SK-N-SH treated with all-trans-retinoic acid at 6 μM for 48 hours (cell line): ENCODE results near the gene ZNF488.

ENCODE experiments used
- ATAC-seq: fragments of 200-7000 bp; cut with Tn5 transposase; 3 replicates; pipeline ENCODE4 v1.9.1; 2020; ENCODE audit warnings: mild to moderate bottlenecking, moderate library complexity
- ARNTL ChIP-seq: fragments of 450-650 bp; formaldehyde crosslinking; IDR thresholded peaks from 2 replicates; pipeline ENCODE4 v1.5.0; 2020; ENCODE audit warnings: low read depth, mild to moderate bottlenecking, moderate library complexity, borderline replicate concordance
- BACH2 ChIP-seq: fragments of 250-450 bp; sonication (Bioruptor Pico); IDR thresholded peaks from 2 replicates; pipeline ENCODE4 v1.9.0; 2021; ENCODE audit warnings: mild to moderate bottlenecking, borderline replicate concordance
- CREB5 ChIP-seq: fragments of 250-450 bp; sonication (Bioruptor Pico); IDR thresholded peaks from 2 replicates; pipeline ENCODE4 v1.5.1; 2020; ENCODE audit warnings: low read depth, mild to moderate bottlenecking, moderate library complexity
- CSRNP3 ChIP-seq: fragments of 250-450 bp; sonication (Bioruptor Pico); IDR thresholded peaks from 2 replicates; pipeline ENCODE4 v1.5.1; 2021; ENCODE audit warnings: mild to moderate bottlenecking, moderate library complexity
- ESRRG ChIP-seq: fragments of 250-450 bp; sonication (Bioruptor Pico); IDR thresholded peaks from 2 replicates; pipeline ENCODE4 v1.6.1; 2021; ENCODE audit warnings: mild to moderate bottlenecking
- GLIS3 ChIP-seq: fragments of 250-450 bp; sonication (Bioruptor Pico); IDR thresholded peaks from 2 replicates; pipeline ENCODE4 v1.5.0; 2020; ENCODE audit warnings: mild to moderate bottlenecking, moderate library complexity
- ISL1 ChIP-seq: fragments of 250-450 bp; sonication (Bioruptor Pico); IDR thresholded peaks from 2 replicates; pipeline ENCODE4 v2.1.2; 2022; ENCODE audit warnings: mild to moderate bottlenecking, moderate library complexity
- OSR1 ChIP-seq: fragments of 250-450 bp; sonication (Bioruptor Pico); IDR thresholded peaks from 2 replicates; pipeline ENCODE4 v1.8.0; 2022; ENCODE audit warnings: moderate library complexity, mild to moderate bottlenecking, inconsistent platforms
- PATZ1 ChIP-seq: fragments of 250-450 bp; sonication (Bioruptor Pico); IDR thresholded peaks from 2 replicates; pipeline ENCODE4 v1.8.0; 2020; ENCODE audit warnings: mild to moderate bottlenecking, moderate library complexity, borderline replicate concordance
- PPARA ChIP-seq: fragments of 250-450 bp; sonication (Bioruptor Pico); IDR thresholded peaks from 2 replicates; pipeline ENCODE4 v1.5.0; 2020; ENCODE audit warnings: mild to moderate bottlenecking, borderline replicate concordance
- RARB ChIP-seq: fragments of 250-450 bp; sonication (Bioruptor Pico); IDR thresholded peaks from 2 replicates; pipeline ENCODE4 v1.8.0; 2021; ENCODE audit warnings: mild to moderate bottlenecking, moderate library complexity
- TCF4 ChIP-seq: fragments of 250-450 bp; sonication (Bioruptor Pico); IDR thresholded peaks from 2 replicates; pipeline ENCODE4 v1.8.0; 2021; ENCODE audit warnings: mild to moderate bottlenecking, moderate library complexity, borderline replicate concordance
- TOX ChIP-seq: fragments of 250-450 bp; sonication (Bioruptor Pico); IDR thresholded peaks from 2 replicates; pipeline ENCODE4 v1.8.0; 2021; ENCODE audit warnings: mild to moderate bottlenecking, moderate library complexity, borderline replicate concordance
- TSHZ2 ChIP-seq: fragments of 250-450 bp; sonication (Bioruptor Pico); IDR thresholded peaks from 2 replicates; pipeline ENCODE4 v1.5.0; 2020; ENCODE audit warnings: mild to moderate bottlenecking, moderate library complexity
- ZC3H10 ChIP-seq: fragments of 250-450 bp; sonication (Bioruptor Pico); IDR thresholded peaks from 2 replicates; pipeline ENCODE4 v1.5.1; 2021; ENCODE audit warnings: mild to moderate bottlenecking, moderate library complexity
- ZFP3 ChIP-seq: fragments of 250-450 bp; sonication (Bioruptor Pico); IDR thresholded peaks from 2 replicates; pipeline ENCODE4 v1.5.0; 2020; ENCODE audit warnings: mild to moderate bottlenecking, moderate library complexity
- ZFP30 ChIP-seq: fragments of 450-650 bp; formaldehyde crosslinking; IDR thresholded peaks from 2 replicates; pipeline ENCODE4 v1.5.0; 2022; ENCODE audit warnings: mild to moderate bottlenecking, moderate library complexity
- ZNF565 ChIP-seq: fragments of 450-650 bp; formaldehyde crosslinking; conservative IDR thresholded peaks from 2 replicates; pipeline ENCODE4 v1.5.0; 2020; ENCODE audit warnings: low read depth, mild to moderate bottlenecking, moderate library complexity
- ZNF8 ChIP-seq: fragments of 450-650 bp; formaldehyde crosslinking; IDR thresholded peaks from 2 replicates; pipeline ENCODE4 v1.5.0; 2020; ENCODE audit warnings: mild to moderate bottlenecking, moderate library complexity

Gene ZNF488

GRCh38 chr10:47323087-47323486, 61.0 kb downstream of the ZNF488 start:
- no peak for ATAC-seq
- TF ChIP-seq GLIS3 (CRISPR knock-in tag) (no peak), ZFP30 (no peak), CREB5 (CRISPR knock-in tag) (no peak)
- TF ChIP-seq, all 23 proteins: peak for 0

- ATAC-seq = no peak
- TF ChIP-seq PPARA (CRISPR knock-in tag) (no peak), TOX (CRISPR knock-in tag) (no peak), GLIS3 (CRISPR knock-in tag) (no peak), ZNF8 (CRISPR knock-in tag) (no peak), ZFP3 (no peak), ISL1 (CRISPR knock-in tag) (no peak), ARNTL (no peak), TCF4 (CRISPR knock-in tag) (no peak), CSRNP3 (CRISPR knock-in tag) (no peak), BACH2 (no peak)
These were observed 61.6 kb downstream of the ZNF488 start, which contains the start of gene GDF2 for GRCh38 chr10:47322300-47323061. TSS of gene GDF2 (plus strand) at chr10:47322454. CDS start at chr10:47322669, 215 bp downstream.

GRCh38 chr10:47321521-47322195, 62.4 kb downstream of the ZNF488 start:
- ATAC-seq = no peak
- TF ChIP-seq ZC3H10 (CRISPR knock-in tag) (no peak), GLIS3 (CRISPR knock-in tag) (no peak), CSRNP3 (CRISPR knock-in tag) (no peak), CREB5 (CRISPR knock-in tag) (no peak), PATZ1 (CRISPR knock-in tag) (no peak), ESRRG (no peak), ZNF8 (CRISPR knock-in tag) (no peak), RARB (CRISPR knock-in tag) (no peak), PPARA (CRISPR knock-in tag) (no peak)

- ATAC-seq = no peak
- TF ChIP-seq ZNF565 (CRISPR knock-in tag) (no peak), CREB5 (CRISPR knock-in tag) (no peak), GLIS3 (CRISPR knock-in tag) (no peak), ARNTL (no peak), PPARA (CRISPR knock-in tag) (no peak), CSRNP3 (CRISPR knock-in tag) (no peak), ZFP30 (no peak), BACH2 (no peak), TCF4 (CRISPR knock-in tag) (no peak), ESRRG (no peak), ZNF8 (CRISPR knock-in tag) (no peak), ZC3H10 (CRISPR knock-in tag) (no peak), TSHZ2 (CRISPR knock-in tag) (no peak), OSR1 (no peak)
These were observed 63.3 kb downstream of the ZNF488 start for GRCh38 chr10:47320812-47321211.
